Measurements from ENCODE around the gene OPN5.

OPN5 gene, protein sequence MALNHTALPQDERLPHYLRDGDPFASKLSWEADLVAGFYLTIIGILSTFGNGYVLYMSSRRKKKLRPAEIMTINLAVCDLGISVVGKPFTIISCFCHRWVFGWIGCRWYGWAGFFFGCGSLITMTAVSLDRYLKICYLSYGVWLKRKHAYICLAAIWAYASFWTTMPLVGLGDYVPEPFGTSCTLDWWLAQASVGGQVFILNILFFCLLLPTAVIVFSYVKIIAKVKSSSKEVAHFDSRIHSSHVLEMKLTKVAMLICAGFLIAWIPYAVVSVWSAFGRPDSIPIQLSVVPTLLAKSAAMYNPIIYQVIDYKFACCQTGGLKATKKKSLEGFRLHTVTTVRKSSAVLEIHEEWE

DNA sequence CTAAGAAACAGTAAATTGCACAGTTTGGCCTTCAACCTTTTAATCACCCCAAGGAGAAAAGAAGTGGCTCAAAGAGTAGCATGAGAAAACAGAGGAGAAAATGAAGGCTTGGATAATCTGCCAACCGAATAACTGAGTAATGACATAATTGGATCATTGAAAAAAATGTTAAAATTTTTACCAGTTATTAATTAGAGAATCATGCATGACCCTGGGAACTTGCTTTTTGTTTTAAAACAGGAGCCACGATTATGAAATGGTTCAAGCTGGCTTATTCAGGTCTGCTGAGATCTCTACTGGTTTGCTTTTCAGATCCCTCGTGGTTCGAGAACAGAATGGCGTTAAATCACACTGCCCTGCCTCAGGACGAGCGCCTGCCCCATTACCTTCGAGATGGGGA lies at the start of gene OPN5:
TSS of gene OPN5 (plus strand) at position 301 of the 400 bp plus-strand sequence. CDS start at position 336, 35 bp downstream.
- TF ChIP-seq, protein P1, sequence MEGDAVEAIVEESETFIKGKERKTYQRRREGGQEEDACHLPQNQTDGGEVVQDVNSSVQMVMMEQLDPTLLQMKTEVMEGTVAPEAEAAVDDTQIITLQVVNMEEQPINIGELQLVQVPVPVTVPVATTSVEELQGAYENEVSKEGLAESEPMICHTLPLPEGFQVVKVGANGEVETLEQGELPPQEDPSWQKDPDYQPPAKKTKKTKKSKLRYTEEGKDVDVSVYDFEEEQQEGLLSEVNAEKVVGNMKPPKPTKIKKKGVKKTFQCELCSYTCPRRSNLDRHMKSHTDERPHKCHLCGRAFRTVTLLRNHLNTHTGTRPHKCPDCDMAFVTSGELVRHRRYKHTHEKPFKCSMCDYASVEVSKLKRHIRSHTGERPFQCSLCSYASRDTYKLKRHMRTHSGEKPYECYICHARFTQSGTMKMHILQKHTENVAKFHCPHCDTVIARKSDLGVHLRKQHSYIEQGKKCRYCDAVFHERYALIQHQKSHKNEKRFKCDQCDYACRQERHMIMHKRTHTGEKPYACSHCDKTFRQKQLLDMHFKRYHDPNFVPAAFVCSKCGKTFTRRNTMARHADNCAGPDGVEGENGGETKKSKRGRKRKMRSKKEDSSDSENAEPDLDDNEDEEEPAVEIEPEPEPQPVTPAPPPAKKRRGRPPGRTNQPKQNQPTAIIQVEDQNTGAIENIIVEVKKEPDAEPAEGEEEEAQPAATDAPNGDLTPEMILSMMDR (IDR thresholded peaks at IDR 0.05; ENCODE audit: low read depth, low read length), result no peak
- no peaks in the 10 kb centered on the region for H3K27me3 ChIP-seq (ENCODE audit: insufficient read depth, low read depth, severe bottlenecking)
- H3K4me3 ChIP-seq (ENCODE audit: low read depth, low read length), result no peak within 1 kb of the TSS
- H3K9me3 ChIP-seq (ENCODE audit: severe bottlenecking), result no peaks in the 10 kb centered on the region
- no peaks in the 10 kb centered on the region for H3K36me3 ChIP-seq
- no peak within 1 kb of the TSS for H3K27ac ChIP-seq
- no peak for DNase-seq

DNA sequence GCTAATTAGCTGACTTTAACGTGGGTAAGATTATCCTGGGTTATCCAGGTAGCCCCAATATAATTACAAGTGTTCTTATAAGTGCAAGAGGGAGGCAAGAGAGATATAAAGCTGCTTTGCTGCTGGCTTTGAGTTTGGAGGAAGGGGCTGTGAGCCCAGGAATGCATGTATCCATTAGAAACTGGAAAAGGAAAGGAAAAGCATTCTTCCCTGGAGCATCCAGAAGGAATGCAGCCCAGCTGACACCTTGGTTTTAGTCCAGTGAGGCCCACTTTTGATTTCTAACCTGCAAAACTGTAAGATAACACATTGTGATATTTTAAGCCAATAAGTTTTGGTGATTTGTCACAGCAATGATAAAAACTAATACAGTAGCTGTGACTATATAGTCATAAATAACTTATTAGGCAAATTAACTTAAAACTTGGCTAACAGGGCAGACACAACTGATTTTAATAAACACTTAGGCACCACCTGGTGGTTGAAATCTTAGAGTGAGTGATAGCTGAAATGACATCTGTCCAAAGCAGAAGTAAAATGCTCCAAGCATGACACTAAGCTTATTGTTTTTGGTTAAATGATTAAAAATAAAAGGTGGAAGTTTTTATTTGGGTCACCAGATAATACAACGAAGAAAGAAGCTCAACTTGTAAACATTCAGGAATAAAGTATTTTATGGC lies 47.8 kb upstream of the OPN5 start:
- H3K36me3 ChIP-seq, result no peaks in the 10 kb centered on the region
- no peaks in the 10 kb centered on the region for H3K27me3 ChIP-seq (ENCODE audit: insufficient read depth, low read depth, severe bottlenecking)
- no peak for DNase-seq
- TF ChIP-seq, protein P1 (IDR thresholded peaks at IDR 0.05; ENCODE audit: low read depth, low read length), result peak; percentile 44
- no peaks in the 10 kb centered on the region for H3K9me3 ChIP-seq (ENCODE audit: severe bottlenecking)
- no peak overlapping the region for H3K4me3 ChIP-seq (ENCODE audit: low read depth, low read length)
- no peak overlapping the region for H3K27ac ChIP-seq

DNA sequence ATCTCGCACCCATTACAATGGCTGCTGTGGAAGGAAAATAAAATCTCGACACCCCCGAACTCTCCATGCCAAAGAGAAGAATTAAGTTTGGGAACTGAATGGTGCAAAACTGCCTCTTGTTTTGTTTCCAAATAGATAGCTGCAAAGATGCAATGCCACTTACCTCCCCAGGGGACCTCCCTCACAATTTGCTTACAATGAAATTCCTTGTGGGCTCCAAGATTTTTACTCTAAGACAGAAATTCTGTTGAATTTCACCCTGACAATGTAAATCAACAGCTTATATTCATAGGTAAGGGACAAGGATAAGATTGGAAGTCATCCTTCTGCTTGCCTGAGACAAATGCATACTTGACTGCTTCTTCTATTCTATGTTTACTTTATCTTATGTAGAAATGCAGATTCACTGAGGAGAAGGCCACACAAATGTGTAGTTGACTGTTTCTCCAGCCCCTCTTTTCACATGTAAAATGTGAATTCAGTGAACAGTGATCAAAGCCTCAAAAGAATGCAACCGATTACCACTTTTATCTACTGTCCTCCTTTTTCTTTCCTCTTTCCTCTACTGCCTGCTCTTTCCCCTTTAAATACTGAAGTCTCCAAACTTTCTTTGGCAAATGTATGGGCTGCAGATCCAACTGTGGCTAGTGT lies 46.9 kb upstream of the OPN5 start:
- DNase-seq, result no peak
- Histone ChIP-seq H3K4me3 (ENCODE audit: low read depth, low read length) (no peak overlapping the region), H3K27ac (no peak overlapping the region)

DNA sequence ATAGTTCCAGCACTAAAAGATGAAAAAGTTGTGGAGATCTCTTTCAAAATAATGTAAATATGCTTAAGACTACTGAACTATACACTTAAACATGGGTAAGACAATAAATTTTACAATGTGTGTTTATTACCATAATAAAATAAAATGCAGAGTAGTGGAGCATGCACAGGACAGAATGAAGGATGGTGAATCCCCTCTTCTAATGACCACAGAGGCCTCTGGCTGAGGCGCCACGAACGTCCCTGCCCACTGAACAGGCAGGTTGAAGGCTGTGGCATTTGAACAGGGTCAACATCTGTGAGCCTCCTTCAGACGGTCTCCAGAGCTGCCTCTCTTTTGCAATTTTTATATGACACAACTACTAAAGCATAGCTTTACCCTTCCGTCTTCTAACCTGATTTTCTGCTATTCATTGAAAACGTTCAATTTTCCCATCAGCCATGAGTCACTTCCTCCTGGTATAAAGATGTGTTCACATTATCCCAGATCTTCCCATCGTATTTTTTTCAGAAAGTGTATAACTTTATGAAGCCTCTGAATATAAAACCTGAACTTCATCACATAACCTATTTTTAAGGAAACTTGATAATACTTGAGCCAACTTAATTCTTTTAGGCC lies 45.6 kb upstream of the OPN5 start:
- no peak overlapping the region for H3K4me3 ChIP-seq (ENCODE audit: low read depth, low read length)
- no peak for DNase-seq
- no peaks in the 10 kb centered on the region for H3K27me3 ChIP-seq (ENCODE audit: insufficient read depth, low read depth, severe bottlenecking)
- TF ChIP-seq, protein P1 (IDR thresholded peaks at IDR 0.05; ENCODE audit: low read depth, low read length), result no peak
- H3K27ac ChIP-seq, result no peak overlapping the region
- no peaks in the 10 kb centered on the region for H3K9me3 ChIP-seq (ENCODE audit: severe bottlenecking)
- no peaks in the 10 kb centered on the region for H3K36me3 ChIP-seq

More for the DNA sequence above, 46.9 kb upstream of the OPN5 start:
- TF ChIP-seq, protein P1 (IDR thresholded peaks at IDR 0.05; ENCODE audit: low read depth, low read length), result no peak
- H3K36me3 ChIP-seq, result no peaks in the 10 kb centered on the region
- H3K27me3 ChIP-seq (ENCODE audit: insufficient read depth, low read depth, severe bottlenecking), result no peaks in the 10 kb centered on the region
- H3K9me3 ChIP-seq (ENCODE audit: severe bottlenecking), result no peaks in the 10 kb centered on the region

DNA sequence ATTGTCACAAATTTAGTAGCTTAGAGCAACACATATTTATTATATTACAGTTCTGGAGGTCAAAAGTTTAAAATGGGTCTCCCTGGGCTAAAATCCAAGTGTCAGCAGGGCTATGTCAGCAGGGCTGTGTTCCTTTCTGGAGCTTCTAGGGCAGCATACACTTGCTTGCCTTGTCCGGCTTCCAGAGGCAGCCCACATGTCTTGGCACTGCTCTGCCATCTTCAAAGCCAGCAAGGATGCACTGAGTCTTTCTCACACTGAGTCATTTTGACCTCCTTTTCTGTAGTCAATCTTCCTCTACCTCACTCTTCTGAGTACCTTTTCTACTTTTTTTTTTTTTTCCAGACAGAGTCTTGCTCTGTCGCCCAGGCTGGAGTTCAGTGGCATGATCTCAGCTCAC lies 44.4 kb upstream of the OPN5 start:
- no peak for DNase-seq
- Histone ChIP-seq H3K27ac (no peak overlapping the region), H3K36me3 (no peaks in the 10 kb centered on the region), H3K9me3 (ENCODE audit: severe bottlenecking) (no peaks in the 10 kb centered on the region), H3K27me3 (ENCODE audit: insufficient read depth, low read depth, severe bottlenecking) (no peaks in the 10 kb centered on the region), H3K4me3 (ENCODE audit: low read depth, low read length) (no peak overlapping the region)
- TF ChIP-seq, protein P1 (IDR thresholded peaks at IDR 0.05; ENCODE audit: low read depth, low read length), result no peak
